Epidermal melanocyte (primary cell): ENCODE measurements around the gene INPP5J.
A peak's percentile ranks its signal among the peaks of the same experiment; 100 is the strongest.
"Not testable (repeated sequence)": the region's sequence is repeated elsewhere in the genome, so short reads cannot be mapped to it uniquely, and the experiment has no call there.

Experiments used
- DNase-seq: peaks from one replicate; pipeline ENCODE4 v3.0.0; 2011; ENCODE audit warnings: low spot score; ENCODE audit not compliant: insufficient read length

The INPP5J gene

GRCh38 chr22:31086703-31087330, 35.9 kb upstream of the INPP5J start:
- DNase-seq = no peak

GRCh38 chr22:31087744-31088215, 35.0 kb upstream of the INPP5J start:
- no peak for DNase-seq

GRCh38 chr22:31088233-31088986, 34.4 kb upstream of the INPP5J start:
- no peak for DNase-seq

DNA sequence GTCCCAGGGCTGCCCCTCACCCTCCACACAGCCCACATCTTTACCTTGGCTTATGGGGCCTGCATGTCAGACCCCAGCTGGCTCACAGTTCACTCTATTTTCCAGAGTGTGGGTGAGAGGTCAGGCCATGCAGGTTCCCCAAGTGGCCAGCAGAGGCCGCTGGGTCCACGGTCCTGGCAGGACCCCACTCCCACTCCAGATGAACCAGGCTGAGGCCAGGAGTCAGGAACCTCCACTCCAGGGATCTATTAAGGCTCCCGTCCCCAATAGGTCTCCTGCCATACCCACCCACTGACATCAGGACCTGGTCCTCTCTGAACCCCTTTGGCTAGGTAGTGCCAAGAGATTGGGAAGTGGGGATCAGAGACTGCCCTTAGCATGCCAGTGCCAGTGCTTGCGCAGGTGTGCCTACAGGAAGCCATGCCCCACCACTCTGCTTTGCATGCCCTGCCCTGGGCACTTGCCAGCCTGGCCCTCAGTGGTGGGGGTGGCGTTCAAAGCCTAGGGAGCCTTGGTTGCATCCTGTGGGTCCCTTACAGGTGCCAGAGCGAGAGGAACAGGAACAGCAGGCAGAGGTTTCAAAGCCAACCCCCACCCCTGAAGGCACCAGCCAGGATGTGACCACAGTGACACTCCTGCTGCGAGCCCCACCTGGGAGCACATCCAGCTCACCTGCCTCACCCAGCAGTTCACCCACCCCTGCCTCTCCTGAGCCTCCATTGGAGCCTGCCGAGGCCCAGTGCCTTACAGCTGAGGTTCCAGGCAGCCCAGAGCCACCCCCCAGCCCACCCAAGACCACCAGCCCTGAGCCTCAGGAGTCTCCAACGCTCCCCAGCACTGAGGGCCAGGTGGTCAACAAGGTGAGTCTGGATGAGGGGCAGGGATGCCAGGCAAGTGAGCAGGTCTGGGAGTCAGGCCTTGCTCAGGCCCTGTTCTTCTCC, 33.3 kb upstream of the INPP5J start:
- no peak for DNase-seq

DNA sequence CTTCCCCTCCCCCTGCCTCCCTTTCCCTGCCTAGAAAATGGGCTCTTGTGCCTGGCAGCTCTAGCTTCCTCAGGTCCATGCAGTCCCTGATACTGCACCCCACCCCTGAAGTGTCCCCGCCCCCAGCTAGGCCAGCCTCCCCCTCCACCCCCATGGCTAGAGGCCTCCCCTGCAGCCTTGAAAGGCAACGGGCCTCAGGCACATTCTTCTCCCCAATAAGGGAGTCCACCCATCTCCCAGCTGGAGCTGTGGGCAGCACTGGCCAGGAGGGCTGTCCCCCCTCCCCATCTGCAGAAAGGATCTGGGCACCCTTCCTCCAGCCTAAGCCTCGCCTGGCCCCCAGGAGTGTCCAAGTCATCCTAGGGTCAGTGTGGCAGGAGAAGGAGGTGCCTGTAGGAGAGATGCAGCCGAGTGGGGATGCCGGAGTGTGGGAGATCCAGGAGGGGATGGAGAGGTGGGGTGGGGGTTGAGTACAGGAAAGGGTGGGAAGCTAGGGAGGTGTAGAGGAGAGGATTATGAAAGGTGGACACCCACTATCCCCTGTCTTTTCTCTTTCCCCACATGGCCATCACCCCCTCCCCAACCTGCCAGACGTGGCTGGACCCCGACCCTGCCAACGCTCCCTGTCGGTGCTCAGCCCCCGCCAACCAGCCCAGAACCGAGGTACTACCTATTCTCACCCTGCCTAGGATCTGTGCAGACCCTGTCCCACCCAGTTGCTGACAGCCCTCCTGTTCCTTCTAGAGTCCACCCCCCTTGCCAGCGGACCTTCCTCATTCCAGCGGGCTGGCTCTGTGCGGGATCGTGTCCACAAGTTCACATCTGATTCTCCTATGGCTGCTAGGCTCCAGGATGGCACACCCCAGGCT, 32.3 kb upstream of the INPP5J start:
- DNase-seq = no peak

GRCh38 chr22:31091106-31091975, 31.4 kb upstream of the INPP5J start:
- DNase-seq = no peak

GRCh38 chr22:31092161-31092560, 30.6 kb upstream of the INPP5J start:
- DNase-seq = no peak

- DNase-seq = no peak
These were observed 29.5 kb upstream of the INPP5J start for GRCh38 chr22:31093086-31093850.

DNA sequence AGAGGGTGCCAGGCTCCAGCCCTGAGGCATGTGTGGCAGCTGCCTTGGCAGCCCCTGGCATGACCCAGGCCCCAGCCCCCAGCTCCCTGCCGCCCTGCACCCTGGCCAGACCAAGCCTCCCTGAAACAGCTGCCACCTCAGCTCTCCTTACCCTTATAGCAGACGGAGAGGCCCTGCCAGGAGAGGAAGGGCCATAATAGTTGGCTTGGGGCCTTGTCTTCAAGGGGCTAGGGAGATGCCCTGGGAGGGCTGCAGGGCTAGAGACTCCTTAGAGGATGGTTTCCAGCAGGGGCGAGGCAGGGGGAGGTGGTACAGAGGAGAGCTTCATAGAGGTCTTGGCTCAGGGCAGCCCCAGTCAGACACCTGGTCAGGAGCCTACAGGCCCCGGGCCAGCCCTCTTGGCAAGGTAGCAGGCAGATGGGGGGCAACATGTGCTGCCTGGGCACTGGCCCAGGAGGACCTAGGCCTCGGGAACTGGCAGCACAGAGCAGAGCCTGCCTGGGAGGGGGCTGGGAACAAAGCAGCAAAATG, 28.7 kb upstream of the INPP5J start:
- no peak for DNase-seq

DNA sequence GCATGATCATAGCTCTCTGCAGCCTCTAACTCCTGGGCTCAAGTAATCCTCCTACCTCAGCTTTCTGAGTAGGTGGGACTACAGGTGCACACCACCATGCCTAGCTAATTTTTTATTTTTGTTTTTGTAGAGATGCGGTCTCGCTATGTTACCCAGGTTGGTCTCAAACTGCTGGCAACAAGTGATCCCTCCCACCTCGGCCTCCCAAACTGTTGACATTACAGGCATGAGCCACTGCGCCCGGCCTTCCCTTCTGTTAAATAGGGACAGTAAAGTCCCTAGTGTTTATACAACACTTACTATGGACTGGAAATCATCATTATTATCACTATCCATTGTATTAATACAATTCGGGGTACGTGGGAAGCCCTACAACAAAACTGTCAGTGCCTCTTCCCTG, 28.0 kb upstream of the INPP5J start:
- no peak for DNase-seq

DNA sequence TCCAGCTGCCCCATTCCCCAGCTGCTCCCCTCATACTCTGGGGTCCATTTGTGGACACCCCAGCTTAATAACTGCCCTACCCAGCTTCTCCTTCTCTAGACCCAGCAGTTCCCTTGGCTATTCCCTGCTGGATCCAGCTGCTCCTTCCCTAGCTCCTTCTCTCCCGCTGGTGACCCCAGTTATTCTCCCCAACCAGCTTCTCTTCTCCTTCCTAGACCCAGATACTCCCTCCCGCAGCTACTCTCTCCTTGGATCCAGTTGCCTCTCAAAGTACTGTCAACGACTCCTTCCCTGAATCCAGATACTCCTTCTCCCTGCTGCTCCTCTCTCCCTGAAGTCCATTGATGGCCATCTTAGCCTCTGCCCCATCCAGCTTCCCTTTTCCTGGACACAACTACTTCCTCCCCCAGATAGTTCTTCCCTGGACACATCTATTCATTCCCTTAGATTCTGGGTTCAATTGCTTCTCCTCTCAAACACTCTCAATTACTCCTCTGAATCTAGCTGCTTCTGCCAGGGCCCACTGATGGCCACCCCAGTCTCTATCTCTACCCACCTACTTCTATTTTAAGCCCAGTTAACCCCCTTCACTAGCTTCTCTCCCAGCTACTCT, 27.0 kb upstream of the INPP5J start:
- no peak for DNase-seq

DNA sequence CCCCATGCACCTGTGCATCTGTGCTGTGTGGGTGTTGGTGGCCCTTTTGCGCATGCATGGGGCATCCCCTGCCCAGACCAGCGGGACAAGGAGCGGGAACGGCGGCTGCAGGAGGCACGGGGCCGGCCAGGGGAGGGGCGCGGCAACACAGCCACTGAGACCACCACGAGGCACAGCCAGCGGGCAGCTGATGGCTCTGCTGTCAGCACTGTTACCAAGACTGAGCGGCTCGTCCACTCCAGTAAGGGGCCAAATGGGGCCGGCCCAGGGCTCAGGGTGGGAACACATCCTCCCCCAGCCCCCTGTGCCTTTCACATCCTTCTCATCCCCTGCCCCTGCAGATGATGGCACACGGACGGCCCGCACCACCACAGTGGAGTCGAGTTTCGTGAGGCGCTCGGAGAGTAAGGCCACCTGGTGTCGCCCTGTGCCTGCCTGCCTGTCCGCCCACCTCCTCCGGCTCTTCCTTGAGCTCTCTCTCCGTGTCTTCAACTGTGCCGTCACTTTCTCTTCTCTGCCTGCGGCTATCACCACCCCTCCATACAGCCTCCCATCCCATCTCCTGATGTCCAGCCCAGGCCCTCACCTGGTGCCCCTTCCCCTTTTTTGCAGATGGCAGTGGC, 26.0 kb upstream of the INPP5J start:
- DNase-seq = no peak

GRCh38 chr22:31097539-31097938, 25.2 kb upstream of the INPP5J start:
- not testable (repeated sequence) for DNase-seq

- peak; percentile 13 for DNase-seq
These were observed 24.7 kb upstream of the INPP5J start for GRCh38 chr22:31097941-31098631.

DNA sequence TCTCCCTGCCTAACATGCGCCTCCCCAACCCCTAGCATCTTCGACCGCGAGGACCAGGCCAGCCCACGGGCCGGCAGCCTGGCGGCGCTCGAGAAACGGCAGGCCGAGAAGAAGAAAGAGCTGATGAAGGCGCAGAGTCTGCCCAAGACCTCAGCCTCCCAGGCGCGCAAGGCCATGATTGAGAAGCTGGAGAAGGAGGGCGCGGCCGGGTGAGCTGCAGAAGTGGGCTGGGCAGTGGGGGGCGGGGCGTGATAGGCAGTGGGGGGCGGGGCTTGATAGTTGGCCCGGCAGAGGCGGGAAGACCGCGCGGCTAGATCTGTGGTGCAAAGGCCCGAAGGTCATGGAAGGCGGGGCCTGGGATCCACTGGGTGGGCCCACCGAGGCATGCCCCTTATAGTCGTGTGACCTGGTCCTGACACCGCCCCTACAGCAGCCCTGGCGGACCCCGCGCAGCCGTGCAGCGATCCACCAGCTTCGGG, 24.1 kb upstream of the INPP5J start:
- peak; percentile 11 for DNase-seq

GRCh38 chr22:31099386-31099785, 23.4 kb upstream of the INPP5J start:
- DNase-seq = peak; percentile 14
